H9 (cell line): Measurements from ENCODE around the gene ATP2B2. TPM values are rescaled to one million over a fixed set of nuclear protein-coding genes. Genes with fewer than 3 reads are reported as not detected.

ENCODE experiments used
- DNase-seq: peaks from one replicate; pipeline ENCODE4 v3.0.0-alpha.2; 2017
- H2AFZ ChIP-seq: one replicate; pipeline ENCODE4 v1.6.1; 2013; ENCODE audit warnings: mild to moderate bottlenecking, low read length, control low read depth, moderate library complexity
- H2AK5ac ChIP-seq: 2 replicates; pipeline ENCODE4 v1.6.1; 2013; ENCODE audit warnings: low read length, control low read depth, mixed read lengths; ENCODE audit not compliant: insufficient read length
- H2BK120ac ChIP-seq: one replicate; pipeline ENCODE4 v1.6.1; 2013; ENCODE audit warnings: low read depth, mild to moderate bottlenecking, low read length, control low read depth, inconsistent platforms; ENCODE audit not compliant: poor library complexity, severe bottlenecking
- H2BK12ac ChIP-seq: 2 replicates; pipeline ENCODE4 v1.6.1; 2013; ENCODE audit warnings: low read length, control low read depth, mixed read lengths, low read depth; ENCODE audit not compliant: insufficient read length
- H2BK15ac ChIP-seq: 2 replicates; pipeline ENCODE4 v1.6.1; 2013; ENCODE audit warnings: low read depth, low read length, control low read depth
- H2BK20ac ChIP-seq: one replicate; pipeline ENCODE4 v1.6.1; 2013; ENCODE audit warnings: low read depth, mild to moderate bottlenecking, low read length, control low read depth, inconsistent platforms; ENCODE audit not compliant: poor library complexity, severe bottlenecking
- H2BK5ac ChIP-seq: 2 replicates; pipeline ENCODE4 v1.6.1; 2013; ENCODE audit warnings: low read length, control low read depth, mixed read lengths; ENCODE audit not compliant: insufficient read length
- H3K14ac ChIP-seq: 2 replicates; pipeline ENCODE4 v1.6.1; 2013; ENCODE audit warnings: low read length, control low read depth; ENCODE audit not compliant: insufficient read depth
- H3K18ac ChIP-seq: 2 replicates; pipeline ENCODE4 v1.6.1; 2013; ENCODE audit warnings: low read depth, mild to moderate bottlenecking, mixed read lengths, low read length, control low read depth; ENCODE audit not compliant: insufficient read length
- H3K23ac ChIP-seq: 2 replicates; pipeline ENCODE4 v1.6.1; 2013; ENCODE audit warnings: low read length, control low read depth, mixed read lengths, low read depth; ENCODE audit not compliant: insufficient read length
- H3K23me2 ChIP-seq: 2 replicates; pipeline ENCODE4 v1.6.1; 2013; ENCODE audit warnings: low read depth, mild to moderate bottlenecking, mixed read lengths, low read length, control low read depth; ENCODE audit not compliant: insufficient read length, poor library complexity, severe bottlenecking
- H3K27ac ChIP-seq: 2 replicates; pipeline ENCODE4 v1.5.1; 2013; ENCODE audit warnings: low read length, control low read depth, mixed read lengths, low read depth; ENCODE audit not compliant: insufficient read length
- H3K27me3 ChIP-seq: 2 replicates; pipeline ENCODE4 v1.6.1; 2013; ENCODE audit warnings: low read length, control low read depth, inconsistent platforms; ENCODE audit not compliant: insufficient read depth
- H3K4ac ChIP-seq: 2 replicates; pipeline ENCODE4 v1.6.1; 2013; ENCODE audit warnings: low read depth, mild to moderate bottlenecking, control low read depth, inconsistent platforms, low read length, moderate library complexity
- H3K4me1 ChIP-seq: 2 replicates; pipeline ENCODE4 v1.6.1; 2013; ENCODE audit warnings: low read length, control low read depth, inconsistent platforms; ENCODE audit not compliant: insufficient read depth
- H3K4me2 ChIP-seq: 2 replicates; pipeline ENCODE4 v1.6.1; 2013; ENCODE audit warnings: low read length, control low read depth, mixed read lengths; ENCODE audit not compliant: insufficient read length, insufficient read depth
- H3K56ac ChIP-seq: 2 replicates; pipeline ENCODE4 v1.6.1; 2013; ENCODE audit warnings: low read depth, mild to moderate bottlenecking, mixed read lengths, low read length, control low read depth; ENCODE audit not compliant: insufficient read length
- H3K79me1 ChIP-seq: 2 replicates; pipeline ENCODE4 v1.6.1; 2013; ENCODE audit warnings: low read depth, mild to moderate bottlenecking, moderate library complexity, low read length, control low read depth, inconsistent platforms; ENCODE audit not compliant: insufficient read depth, poor library complexity, severe bottlenecking
- H3K79me2 ChIP-seq: 2 replicates; pipeline ENCODE4 v1.6.1; 2013; ENCODE audit warnings: low read length, control low read depth, inconsistent platforms; ENCODE audit not compliant: insufficient read depth
- H3K9ac ChIP-seq: 2 replicates; pipeline ENCODE4 v1.6.1; 2013; ENCODE audit warnings: low read length, control low read depth, mixed read lengths; ENCODE audit not compliant: insufficient read length; ENCODE audit errors: extremely low read depth
- H3K9me3 ChIP-seq: one replicate; pipeline ENCODE4 v1.6.1; 2013; ENCODE audit warnings: low read depth, low read length, inconsistent platforms; ENCODE audit not compliant: control insufficient read depth
- H3T11ph ChIP-seq: one replicate; pipeline ENCODE4 v1.6.1; 2013; ENCODE audit warnings: mild to moderate bottlenecking, low read length, control low read depth, inconsistent platforms
- H4K20me1 ChIP-seq: one replicate; pipeline ENCODE4 v1.6.1; 2013; ENCODE audit not compliant: control insufficient read depth, insufficient read length, insufficient read depth
- H4K5ac ChIP-seq: 2 replicates; pipeline ENCODE4 v1.6.1; 2013; ENCODE audit warnings: low read depth, mild to moderate bottlenecking, mixed read lengths, low read length, control low read depth; ENCODE audit not compliant: insufficient read length
- H4K8ac ChIP-seq: replicated peaks from 2 replicates; pipeline ENCODE4 v1.6.1; 2013; ENCODE audit warnings: low read length, control low read depth, mixed read lengths, low read depth; ENCODE audit not compliant: insufficient read length
- H4K91ac ChIP-seq: 2 replicates; pipeline ENCODE4 v1.6.1; 2013; ENCODE audit warnings: low read depth, mild to moderate bottlenecking, moderate library complexity, mixed read lengths, low read length, control low read depth; ENCODE audit not compliant: insufficient read length
- H3K27ac Mint-ChIP-seq, 3 experiments: 2 replicates in 2 of 3; 3 replicates in 1 of 3; pipeline ENCODE4 v1.8.0; 2020 to 2021; ENCODE audit warnings: mixed read lengths in 3 of 3, mild to moderate bottlenecking in 1 of 3, moderate library complexity in 1 of 3
- H3K27me3 Mint-ChIP-seq: 2 replicates; pipeline ENCODE4 v1.8.0; 2021; ENCODE audit warnings: low read depth, mild to moderate bottlenecking, moderate library complexity, mixed read lengths
- H3K36me3 Mint-ChIP-seq, 3 experiments: 2 replicates in 2 of 3; 3 replicates in 1 of 3; pipeline ENCODE4 v1.8.0; 2020 to 2021; ENCODE audit warnings: low read depth in 3 of 3, mixed read lengths in 3 of 3; ENCODE audit not compliant: insufficient read depth in 1 of 3
- H3K4me1 Mint-ChIP-seq, 2 experiments: 2 replicates each; pipeline ENCODE4 v1.8.0; 2020; ENCODE audit warnings: mixed read lengths in 2 of 2
- H3K4me3 Mint-ChIP-seq, 2 experiments: 2 replicates in 1 of 2; 3 replicates in 1 of 2; pipeline ENCODE4 v1.8.0; 2020 to 2021; ENCODE audit warnings: mild to moderate bottlenecking in 2 of 2, mixed read lengths in 2 of 2, moderate library complexity in 1 of 2
- H3K9me3 Mint-ChIP-seq, 2 experiments: 2 replicates in 1 of 2; 3 replicates in 1 of 2; pipeline ENCODE4 v1.8.0; 2020; ENCODE audit warnings: mild to moderate bottlenecking in 2 of 2, mixed read lengths in 2 of 2, moderate library complexity in 1 of 2
- CTCF ChIP-seq: fragments of 200-600 bp; sonication (generic); conservative IDR thresholded peaks from 3 replicates; pipeline ENCODE4 v1.8.0; 2021; ENCODE audit warnings: antibody characterized with exemption, mild to moderate bottlenecking
- WGBS: extraction: QIAGEN DNeasy Blood & Tissue Kit; methylation state at CpG from one replicate; pipeline ENCODE4 v1.1.7; 2013; ENCODE audit warnings: missing lambda C conversion rate, low lambda C conversion rate, mixed read lengths; ENCODE audit not compliant: insufficient read length; ENCODE audit errors: extremely low coverage; 5-methylcytosine and 5-hydroxymethylcytosine counted together
- total RNA-seq: library from RNA; stranded (reverse); gene quantifications from 2 replicates; pipeline ENCODE4 v1.2.1, GENCODE V29; 2021

ATP2B2 gene
- total RNA-seq, 1 experiment from 2014 or later = 0.33 TPM

- Histone ChIP-seq H3K23ac (no peak overlapping the region), H4K91ac (no peak overlapping the region), H2AFZ (no peak overlapping the region), H2BK5ac (no peak overlapping the region), H3K14ac (no peak overlapping the region), H4K5ac (no peak overlapping the region), H2BK20ac (no peak overlapping the region), H3K23me2 (no peaks in the 10 kb centered on the region), H3K18ac (no peak overlapping the region), H2BK12ac (no peak overlapping the region), H3K27ac (no peak overlapping the region), H2BK15ac (no peak overlapping the region), H2BK120ac (no peak overlapping the region), H3K4me1 (no peaks in the 10 kb centered on the region), H4K20me1 (no peaks in the 10 kb centered on the region), H3K27me3 (no peaks in the 10 kb centered on the region), H3K9me3 (no peaks in the 10 kb centered on the region), H3K4me2 (no peak overlapping the region), H2AK5ac (no peak overlapping the region), H3T11ph (no peak overlapping the region), H3K79me2 (no peaks in the 10 kb centered on the region), H4K8ac (no peak overlapping the region), H3K79me1 (no peaks in the 10 kb centered on the region), H3K56ac (no peak overlapping the region), H3K9ac (no peak overlapping the region), H3K4ac (no peak overlapping the region)
- H3K9me3 Mint-ChIP-seq = no peaks in the 10 kb centered on the region
- peaks cover 6% of the 10 kb centered on the region for H3K27me3 Mint-ChIP-seq
- peaks cover 0 to 8% of the 10 kb centered on the region in 2 experiments; a peak in 2 of 4 replicates for H3K4me1 Mint-ChIP-seq
- WGBS = no CpG with 5 or more reads among the region's 2 CpGs
- H3K36me3 Mint-ChIP-seq = no peaks in the 10 kb centered on the region
- DNase-seq = no peak
- no peak overlapping the region for H3K4me3 Mint-ChIP-seq
- no peak overlapping the region for H3K27ac Mint-ChIP-seq
- no peak for TF ChIP-seq CTCF
These were observed 72.5 kb downstream of the ATP2B2 start for GRCh38 chr3:10432931-10433330.
